Stimulated activated CD8-positive, alpha-beta memory T cell treated with anti-CD3 and anti-CD28 coated beads, Interleukin-4, amount 100 ng/mL, for 24 hours (primary cell): Measurements from ENCODE around the gene SPAG16.

Experiments
- DNase-seq: peaks from one replicate; pipeline ENCODE4 v3.0.0-alpha.2; 2020; ENCODE audit warnings: low read depth

Gene SPAG16

DNA sequence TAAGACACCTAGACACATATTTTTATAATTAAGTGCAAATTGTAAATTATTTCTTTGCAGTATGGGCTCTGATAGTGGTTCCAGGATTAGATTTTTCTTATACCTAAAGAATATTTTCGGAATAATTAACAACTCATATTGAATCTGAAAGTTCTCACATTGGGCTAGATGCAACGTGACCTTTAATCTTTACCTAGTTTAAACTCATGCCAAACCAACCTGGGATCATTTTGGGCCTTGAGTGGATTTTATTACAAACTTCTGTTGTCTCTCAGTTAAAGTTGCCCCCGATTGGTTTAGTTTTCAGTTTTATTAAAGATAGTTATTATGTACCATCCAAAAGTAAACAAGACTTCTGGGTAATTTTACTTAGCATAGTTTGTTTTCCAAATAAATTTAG lies 896.4 kb downstream of the SPAG16 start:
- no peak for DNase-seq

DNA sequence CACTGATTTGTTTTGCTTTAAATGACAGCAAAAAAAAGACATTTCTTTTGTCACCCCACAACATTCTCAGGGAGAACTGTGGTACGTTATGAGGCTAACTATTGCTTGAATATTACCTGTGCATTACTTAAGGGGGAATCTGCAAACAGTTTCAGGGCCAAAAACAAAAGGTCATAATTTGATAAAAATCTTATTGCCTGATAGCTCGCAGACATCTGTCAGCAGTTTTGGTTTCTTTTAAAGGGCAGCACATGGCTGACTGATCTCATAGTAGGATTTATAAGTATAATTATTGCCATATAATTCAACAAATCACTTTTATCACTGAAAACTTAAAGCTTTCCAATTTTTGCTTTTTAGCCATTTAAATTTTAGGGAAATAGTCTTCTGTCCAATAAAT lies 900.2 kb downstream of the SPAG16 start:
- DNase-seq = no peak

DNA sequence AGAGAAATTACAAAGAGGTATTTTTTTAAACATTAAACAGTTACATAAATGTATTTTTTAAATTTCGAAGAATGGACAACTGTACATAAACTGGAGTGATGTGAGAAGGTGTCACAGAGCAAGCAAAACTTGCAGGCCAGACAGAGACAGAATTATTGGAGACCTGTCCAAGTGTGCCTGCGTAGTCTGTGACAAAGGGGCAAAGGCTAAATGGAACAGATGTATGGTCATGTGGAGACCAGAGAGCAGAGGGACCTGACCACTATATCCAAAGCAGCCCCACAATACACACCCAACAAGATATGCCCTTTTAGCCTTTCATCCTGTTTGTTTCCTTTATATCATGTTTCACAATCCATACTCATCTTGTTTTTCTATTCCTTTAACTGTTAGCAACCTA lies 901.3 kb downstream of the SPAG16 start:
- no peak for DNase-seq

DNA sequence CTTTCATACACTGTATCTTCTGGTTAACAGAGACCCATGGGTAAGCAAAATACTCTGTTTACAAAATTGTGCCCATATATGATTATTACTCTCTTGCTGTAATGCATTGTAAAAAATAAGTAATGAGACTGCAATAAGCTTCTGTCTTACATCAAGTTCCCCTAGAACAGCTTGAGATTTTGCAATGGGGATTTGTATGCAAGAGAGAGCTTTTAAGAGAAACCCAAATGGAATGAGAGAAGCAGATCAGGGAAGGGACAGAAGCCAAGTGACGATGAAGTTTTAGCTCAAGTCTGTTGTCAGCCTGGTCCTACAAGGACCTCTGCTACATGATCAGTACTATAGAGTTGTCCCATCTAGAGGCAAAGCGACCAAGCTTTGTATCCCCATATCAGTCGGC lies 908.4 kb downstream of the SPAG16 start:
- DNase-seq = no peak

DNA sequence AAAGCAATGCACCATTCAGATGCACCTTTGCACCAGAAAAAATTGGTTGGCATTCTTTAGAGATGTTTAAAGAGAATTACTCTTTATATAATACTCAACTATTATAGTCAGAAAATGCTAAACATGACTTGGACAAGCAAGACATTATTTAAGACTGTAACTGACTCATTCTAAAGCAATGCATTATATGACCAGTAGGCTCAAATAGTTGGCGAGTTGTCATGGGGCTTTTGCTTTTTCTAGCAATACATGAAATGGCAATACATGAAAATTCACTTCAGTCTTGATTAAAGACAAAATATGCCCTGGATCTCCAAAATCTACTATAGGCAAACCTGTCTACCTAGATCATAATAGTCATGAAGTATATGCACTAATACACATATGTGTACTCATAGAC lies 909.7 kb downstream of the SPAG16 start:
- no peak for DNase-seq

DNA sequence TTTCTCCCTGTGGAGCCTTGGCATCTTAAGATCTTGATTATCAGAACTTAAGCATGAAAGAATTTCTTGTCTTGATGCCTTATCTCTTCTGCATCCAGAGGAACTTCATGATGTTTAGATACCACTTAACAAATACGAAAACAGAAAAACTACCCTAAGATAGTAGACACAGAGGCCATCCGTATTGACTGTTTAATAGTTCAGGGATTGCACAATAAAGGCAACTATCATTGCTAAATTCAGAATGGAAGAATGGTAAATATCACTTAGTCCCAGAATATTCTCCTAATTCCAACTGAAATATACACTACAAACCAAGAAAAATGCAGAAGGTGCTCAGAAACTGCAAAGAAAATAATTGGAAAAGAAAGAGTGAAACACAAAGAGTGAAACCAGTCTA lies 912.0 kb downstream of the SPAG16 start:
- no peak for DNase-seq

DNA sequence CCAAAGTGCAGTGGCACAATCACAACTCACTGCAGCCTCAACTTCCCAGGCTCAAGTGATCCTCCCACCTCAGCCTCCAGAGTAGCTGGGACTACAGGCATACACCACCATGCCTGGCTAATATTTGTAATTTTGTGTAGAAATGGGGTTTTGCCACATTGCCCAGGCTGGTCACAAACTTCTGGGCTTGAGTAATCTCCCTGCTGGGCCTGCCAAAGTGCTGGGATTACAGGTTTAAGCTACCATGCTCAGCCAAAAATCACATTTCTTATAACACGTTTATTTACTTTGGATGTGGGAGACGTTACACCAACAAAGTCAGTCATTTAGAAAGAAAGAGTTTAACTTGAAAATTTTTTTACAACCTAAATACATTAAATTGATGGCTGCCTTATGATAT lies 917.6 kb downstream of the SPAG16 start:
- DNase-seq = no peak

DNA sequence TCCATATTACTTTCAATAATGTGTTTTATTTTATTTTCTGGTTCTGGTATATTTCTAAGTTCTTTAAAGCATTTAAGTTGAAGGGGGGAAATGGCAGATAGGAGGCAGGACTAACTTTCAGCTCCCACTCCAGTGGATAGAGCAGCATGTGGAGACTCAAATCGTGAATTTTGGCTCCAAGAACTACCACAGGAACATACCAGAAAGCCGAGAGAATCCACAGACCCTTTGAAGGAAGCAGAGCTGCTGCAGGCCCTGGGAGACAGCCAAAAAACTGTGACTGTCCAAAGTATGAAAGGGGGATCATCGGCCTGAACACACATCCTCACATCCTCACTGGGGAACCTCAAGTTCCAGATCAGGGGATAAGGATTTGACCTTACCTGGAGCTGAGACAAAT lies 919.0 kb downstream of the SPAG16 start:
- no peak for DNase-seq

DNA sequence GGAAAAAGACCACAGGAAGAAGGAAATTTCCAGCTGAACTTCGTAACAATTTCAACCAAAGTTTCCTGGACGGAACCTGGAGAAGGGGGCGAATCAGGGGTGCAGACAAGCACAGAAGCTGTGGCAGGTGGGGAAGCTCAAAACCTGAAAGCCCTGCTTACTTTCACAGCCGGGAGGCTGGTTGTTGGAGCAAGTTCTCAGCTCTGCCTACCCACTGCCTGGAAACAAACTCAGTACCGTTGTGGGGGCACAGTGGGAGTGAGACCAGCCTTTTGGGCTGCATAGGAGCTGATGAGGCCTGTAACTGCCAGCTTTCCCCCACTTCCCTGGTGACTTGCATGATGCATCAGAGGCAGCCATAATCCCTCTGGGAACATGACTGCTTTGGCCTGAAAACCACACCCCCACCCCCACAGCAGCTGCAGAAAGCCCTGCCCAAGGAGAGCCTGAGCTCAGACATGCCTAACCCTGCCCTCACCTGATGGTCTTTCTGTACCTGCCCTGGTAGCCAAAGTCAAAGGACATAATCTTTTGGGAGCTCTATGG lies 919.6 kb downstream of the SPAG16 start:
- no peak for DNase-seq

DNA sequence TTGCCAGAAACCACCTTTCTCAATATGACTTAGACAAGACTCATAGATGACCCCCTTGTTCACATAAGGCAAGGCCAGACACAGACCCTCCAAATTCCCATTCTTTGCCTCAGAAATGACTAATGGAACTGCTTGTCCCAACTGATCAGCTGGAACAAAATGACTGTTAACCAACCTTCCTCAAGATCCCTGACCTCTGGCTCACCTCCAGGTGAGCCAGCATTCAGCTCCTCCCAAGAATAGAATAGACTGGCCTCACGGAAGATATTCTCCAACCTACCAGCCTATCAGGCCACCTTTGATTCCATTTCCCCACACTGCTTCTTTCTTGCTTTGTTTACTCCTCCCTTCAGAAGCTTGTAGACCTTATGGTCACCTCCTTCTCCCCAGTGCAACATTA lies 930.8 kb downstream of the SPAG16 start:
- no peak for DNase-seq

DNA sequence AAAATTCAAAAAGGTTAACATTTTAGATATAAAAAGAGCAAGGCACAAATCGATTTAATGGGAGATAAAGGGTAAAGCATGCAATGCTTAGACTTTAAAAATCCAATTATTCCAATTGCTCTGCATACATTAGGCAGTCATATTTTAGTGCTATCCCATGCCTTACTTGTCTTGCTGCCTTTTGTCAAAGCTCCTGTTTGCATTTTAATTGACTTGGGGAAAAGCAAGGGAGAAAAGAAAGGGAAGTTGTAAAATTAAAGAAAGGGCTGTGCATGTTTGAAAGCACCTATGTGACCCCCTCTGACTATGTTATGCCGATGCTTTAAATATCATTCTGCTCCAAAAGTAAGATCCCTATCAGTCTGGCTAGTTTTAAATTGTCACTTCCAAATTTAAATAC lies 932.9 kb downstream of the SPAG16 start:
- no peak for DNase-seq

DNA sequence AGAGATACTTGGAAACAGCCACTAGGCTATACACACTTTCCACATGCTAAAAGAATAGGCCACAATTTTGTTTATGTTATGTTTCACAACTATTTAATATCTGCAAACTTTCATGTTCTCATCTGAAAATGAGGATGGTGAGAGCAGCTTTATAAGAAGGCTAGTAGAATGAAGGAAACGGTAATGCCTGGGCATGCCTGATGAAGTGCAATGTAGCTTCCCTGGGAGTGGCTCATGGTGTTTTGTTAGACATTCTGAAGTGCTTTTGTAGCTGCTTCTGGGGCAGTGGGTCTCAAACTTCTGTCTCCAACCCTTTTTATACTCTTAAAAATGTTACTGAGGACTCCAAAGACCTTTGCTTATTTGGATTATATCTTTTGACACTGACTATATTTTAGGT lies 933.3 kb downstream of the SPAG16 start:
- DNase-seq = no peak

DNA sequence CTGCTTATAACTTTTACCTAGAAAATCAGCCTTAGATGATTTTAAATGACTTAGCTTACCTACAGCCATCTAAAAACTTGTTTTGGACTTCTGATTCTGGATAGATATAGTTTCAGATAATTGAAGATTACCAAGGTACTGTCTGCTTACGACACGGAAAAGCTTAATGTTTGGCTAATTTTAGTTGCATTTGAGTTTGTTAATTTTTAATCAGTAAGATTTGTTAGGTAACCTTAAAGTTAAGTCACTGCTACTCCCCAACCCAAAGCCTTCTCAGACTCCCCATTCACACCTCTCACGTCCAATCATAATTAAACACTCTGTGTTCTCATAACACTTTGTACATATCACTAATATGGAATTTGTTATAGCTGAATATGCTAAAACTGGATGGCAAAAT lies 936.0 kb downstream of the SPAG16 start:
- no peak for DNase-seq

DNA sequence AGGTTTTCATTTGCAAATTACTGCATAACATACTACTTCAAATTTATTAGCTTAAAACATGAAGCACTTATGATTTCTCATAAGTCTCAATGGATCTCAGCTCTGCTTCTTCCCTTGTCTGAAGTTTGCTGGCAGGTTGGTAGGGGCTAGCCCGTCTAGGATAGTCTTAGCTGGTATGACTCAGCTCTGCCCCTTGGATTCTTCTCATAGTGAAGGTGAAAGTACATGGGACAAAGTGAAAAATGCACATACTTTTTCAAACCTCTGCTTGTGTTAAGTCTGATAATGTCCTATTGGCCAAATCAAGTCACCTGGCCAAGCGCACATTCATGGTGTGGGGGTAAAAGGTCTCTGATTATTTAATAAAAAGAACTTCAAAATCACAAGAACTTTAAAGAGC lies 941.8 kb downstream of the SPAG16 start:
- DNase-seq = no peak

DNA sequence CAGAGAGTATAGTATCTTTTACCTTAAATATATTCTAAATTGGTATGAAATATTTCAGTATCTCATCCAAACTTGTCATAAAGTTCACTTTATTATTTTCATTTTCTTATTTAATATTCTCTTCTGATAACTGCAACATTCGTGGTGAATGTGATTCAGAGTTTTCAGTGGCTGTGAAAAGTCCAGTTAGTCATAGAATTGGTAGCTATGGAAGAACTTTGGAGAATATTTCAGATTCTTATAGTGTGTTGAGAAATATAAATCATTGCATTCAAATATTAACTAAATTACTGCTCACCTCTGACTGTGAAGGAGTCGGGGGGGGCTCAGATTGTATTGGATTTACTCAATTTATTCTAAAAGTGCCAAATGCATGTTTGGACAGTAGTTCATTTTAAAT lies 948.0 kb downstream of the SPAG16 start:
- no peak for DNase-seq

DNA sequence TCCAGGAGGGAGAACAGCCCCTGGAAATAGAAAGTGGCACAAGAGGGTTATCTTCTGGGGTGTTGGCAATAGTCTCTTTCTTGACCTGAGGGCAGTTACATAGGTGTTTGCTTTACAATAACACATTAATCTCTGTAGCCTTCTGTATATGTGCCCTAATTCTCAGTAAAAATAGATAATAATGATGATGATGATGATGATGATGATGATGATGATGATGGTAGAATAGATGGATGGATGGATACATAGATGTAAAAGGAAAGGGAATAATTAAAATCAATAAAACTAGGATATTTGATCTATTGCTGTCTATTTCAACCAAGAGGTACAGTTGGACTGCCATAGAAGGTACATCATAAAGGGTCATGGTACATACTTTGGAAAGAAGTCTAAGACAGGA lies 948.9 kb downstream of the SPAG16 start:
- DNase-seq = no peak

DNA sequence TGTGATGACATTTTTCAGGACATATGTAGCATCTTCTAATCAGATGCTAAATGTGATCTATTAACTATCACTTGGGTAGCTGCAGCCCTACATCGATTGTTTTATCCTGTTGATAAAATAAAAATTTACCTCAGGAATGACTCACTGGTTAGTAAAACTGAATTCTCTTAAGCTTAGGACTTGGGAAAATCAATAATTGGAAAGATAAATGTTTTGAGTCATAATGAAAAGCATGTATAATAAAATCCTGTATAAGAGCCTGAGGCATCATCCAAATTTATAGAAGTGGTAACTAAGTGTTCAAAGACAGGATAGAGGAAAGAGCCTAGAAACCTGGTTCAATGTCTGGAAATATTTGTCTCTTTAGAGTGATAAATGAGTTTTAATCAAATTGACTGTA lies 958.5 kb downstream of the SPAG16 start:
- DNase-seq = no peak

DNA sequence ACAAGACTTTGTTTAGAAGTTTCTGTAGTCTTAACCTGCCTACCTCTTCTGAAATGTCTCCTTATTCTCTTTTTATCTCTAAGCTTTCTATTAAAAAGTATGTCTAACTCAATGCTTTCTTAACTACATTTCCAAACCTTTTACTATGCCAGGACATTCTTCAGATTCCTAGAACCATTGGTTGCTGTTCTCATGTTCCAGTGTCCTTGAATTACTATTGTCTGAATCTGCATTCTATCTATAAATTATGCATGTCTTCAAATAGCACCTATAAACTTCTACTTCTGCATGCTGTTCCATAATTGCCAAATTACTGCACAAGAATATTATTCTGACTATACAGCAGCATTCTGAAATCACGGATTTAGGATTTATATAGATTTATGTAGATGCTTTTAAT lies 960.6 kb downstream of the SPAG16 start:
- no peak for DNase-seq

DNA sequence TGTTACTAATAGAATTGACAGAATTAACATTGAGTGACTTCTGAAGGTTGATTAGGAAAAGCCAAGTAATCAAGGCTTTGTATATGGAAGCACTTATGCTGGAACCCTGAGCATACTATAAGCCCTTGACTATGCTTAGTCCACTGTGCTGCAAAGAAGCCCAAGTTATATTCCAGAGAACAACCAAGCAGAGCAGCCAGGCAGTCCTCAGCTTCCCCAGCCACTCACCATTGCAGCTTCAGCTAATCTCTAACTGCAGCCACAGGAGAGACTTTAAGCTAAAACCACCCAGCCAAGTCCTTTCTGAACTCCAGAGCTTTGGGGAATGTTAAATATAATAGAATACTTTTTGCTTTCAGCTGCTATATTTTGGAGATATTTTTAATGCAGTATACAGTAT lies 962.2 kb downstream of the SPAG16 start:
- DNase-seq = no peak

DNA sequence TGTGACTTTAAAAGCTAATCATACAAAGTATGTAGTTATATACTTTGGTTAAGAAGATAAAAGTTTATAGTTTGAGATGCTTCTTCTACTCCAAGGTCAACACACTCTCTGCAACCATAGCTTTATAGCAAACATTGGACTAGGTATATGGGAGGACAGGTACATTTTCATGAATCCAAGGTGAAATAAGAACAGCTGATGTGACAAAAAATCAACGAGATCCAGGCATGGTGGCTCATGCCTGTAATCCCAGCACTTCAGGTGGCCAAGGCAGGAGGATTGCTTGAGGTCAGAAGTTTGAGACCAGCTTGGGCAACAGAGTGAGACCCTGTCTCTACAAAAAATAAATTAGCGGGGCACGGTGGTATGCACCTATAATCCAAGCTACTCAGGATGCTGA lies 963.3 kb downstream of the SPAG16 start:
- DNase-seq = no peak

DNA sequence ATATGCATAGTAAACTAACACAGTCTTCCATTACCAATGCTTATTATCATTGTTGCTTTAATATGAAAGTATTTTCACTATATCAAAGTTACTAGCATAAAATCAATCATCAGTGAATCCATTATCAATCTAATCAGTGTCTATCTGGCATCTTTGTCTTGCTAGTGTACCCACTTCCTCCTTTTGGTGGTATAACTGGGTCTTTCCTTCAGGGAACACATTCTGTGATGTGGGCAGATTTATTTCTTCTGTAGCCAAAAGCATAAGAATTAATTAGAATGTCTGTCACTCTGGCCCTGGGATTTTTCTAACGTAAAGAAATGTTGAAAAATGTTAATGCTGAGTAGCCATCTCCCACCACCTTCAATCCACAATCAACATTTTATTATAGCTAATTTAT lies 970.8 kb downstream of the SPAG16 start:
- no peak for DNase-seq

DNA sequence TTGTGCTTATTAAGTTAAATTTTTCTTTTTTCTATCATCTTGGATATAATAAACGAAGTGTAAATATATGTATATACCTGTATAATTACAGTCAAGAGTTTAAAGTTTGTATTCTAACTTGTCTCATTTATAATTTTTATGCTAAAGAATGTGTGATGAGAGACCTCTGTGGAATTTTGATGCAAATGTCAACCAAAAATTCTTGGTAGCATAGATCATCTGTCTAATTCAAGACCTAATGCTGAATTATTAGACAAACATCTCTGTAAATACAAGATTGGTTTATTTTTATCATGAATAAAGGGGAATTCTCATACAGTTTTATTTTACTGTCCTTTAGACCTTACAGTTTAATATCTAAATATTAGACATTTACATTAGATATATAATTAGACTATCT lies 977.4 kb downstream of the SPAG16 start:
- no peak for DNase-seq

DNA sequence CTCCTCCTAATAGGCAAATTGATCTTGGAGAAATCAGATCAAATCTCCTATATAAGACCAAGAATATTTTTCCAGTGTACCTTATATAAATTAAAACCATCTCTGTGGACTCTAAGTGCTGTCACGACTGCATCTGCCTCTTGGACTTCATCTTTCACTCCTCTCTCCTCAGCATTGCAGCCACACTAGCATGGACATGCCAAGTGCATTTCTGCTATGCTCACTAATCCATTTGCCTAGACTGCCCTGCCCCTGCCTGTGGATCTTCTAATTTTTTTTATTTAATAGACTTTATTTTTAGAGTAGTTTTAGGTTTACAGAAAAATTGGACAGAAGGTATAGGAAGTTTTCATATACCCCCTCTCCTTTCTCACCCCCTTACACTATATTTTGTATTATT lies 979.9 kb downstream of the SPAG16 start:
- DNase-seq = no peak

DNA sequence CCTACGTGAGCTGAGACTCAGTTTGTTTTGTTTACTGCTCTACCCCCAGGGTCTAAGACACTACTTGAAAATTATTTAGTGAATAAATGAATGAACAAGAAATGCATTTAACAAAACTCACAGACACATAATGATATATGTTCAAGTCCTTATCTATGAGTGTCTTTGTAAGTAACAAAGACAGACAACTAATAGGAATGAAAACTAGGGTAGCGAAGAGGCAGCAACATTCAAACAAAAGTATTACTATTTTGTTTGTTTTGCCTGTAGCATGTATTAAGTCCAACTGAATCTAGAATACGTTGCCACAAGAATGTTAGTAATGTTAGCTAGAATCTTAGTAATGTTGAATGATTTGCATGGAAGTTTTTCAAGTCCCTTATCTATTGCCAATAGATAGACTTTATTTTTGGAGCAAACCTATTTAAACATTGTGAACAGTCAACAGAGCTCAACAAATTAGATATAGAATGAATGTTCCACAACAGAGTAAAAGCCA lies 981.8 kb downstream of the SPAG16 start:
- no peak for DNase-seq

DNA sequence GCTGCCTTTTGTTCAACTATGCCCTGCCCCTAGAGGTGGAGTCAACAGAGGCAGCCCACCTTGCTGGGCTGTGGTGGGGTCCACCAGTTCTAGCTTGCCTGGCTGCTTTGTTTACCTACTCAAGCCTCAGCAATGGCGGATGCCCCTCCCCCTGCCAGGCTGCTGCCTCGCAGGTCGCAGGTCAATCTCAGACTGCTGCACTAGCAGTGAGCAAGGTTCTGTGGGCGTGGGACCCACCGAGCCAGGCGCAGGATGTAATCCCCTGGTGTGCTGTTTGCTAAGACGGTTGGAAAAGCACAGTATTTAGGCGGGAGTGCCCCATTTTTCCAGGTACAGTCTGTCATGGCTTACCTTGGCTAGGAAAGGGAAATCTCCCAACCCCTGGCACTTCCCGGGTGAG lies 993.6 kb downstream of the SPAG16 start:
- DNase-seq = no peak
